Measurements from ENCODE around the gene ACBD6.

DNA sequence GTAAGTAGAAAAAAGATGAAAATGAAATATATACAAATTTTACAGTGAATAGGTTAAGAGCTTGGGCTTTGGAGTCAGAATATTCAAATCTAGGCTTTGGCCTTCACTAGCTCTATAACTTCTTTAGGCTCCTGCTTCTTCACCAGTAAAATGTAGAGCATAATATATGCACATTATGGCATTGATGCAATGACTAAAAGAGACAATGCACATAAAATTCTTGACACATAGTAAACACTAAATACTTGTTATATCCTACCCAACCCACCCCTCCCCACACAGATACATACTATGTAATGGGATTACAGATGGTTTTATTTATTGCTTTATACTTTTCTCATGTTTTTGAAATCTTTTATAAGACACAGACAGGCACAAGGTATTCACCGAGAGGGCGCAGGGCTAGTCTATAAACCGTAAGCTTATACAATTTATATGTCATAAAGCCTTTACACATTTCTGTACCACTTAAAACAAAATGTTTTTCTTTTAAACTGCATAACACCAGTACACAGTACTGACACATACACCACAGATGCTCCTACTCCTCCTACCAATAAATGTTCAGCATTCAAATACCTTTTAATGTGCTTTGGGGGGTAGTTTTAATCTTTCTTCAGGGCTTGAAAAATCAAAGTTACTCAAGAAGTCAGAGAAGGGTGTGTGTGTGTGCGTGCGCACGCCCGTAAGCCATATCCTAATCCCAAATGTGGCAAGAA lies 109.8 kb downstream of the ACBD6 start:
- TF ChIP-seq, protein P1, sequence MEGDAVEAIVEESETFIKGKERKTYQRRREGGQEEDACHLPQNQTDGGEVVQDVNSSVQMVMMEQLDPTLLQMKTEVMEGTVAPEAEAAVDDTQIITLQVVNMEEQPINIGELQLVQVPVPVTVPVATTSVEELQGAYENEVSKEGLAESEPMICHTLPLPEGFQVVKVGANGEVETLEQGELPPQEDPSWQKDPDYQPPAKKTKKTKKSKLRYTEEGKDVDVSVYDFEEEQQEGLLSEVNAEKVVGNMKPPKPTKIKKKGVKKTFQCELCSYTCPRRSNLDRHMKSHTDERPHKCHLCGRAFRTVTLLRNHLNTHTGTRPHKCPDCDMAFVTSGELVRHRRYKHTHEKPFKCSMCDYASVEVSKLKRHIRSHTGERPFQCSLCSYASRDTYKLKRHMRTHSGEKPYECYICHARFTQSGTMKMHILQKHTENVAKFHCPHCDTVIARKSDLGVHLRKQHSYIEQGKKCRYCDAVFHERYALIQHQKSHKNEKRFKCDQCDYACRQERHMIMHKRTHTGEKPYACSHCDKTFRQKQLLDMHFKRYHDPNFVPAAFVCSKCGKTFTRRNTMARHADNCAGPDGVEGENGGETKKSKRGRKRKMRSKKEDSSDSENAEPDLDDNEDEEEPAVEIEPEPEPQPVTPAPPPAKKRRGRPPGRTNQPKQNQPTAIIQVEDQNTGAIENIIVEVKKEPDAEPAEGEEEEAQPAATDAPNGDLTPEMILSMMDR (conservative IDR thresholded peaks at IDR 0.05; ENCODE audit: low read length) = no peak
- no peak for TF ChIP-seq EZH2phosphoT487 (IDR thresholded peaks at IDR 0.05; ENCODE audit: borderline replicate concordance)
